HG02623 (cell line): ENCODE results near the gene NATD1.

ENCODE experiments used
- ATAC-seq: cut with Tn5 transposase; IDR thresholded peaks from one replicate; pipeline ENCODE4 v1.9.1; 2021; ENCODE audit warnings: moderate library complexity; ENCODE audit not compliant: unreplicated experiment

The NATD1 gene

GRCh38 chr17:21275579-21276263, 22.5 kb upstream of the NATD1 start:
- ATAC-seq: peak; percentile 95

GRCh38 chr17:21275047-21275578, 21.9 kb upstream of the NATD1 start:
- ATAC-seq: no peak

- no peak for ATAC-seq
These were observed 19.9 kb upstream of the NATD1 start for GRCh38 chr17:21272881-21273792.

- ATAC-seq: no peak
These were observed 19.0 kb upstream of the NATD1 start for GRCh38 chr17:21272250-21272649.

DNA sequence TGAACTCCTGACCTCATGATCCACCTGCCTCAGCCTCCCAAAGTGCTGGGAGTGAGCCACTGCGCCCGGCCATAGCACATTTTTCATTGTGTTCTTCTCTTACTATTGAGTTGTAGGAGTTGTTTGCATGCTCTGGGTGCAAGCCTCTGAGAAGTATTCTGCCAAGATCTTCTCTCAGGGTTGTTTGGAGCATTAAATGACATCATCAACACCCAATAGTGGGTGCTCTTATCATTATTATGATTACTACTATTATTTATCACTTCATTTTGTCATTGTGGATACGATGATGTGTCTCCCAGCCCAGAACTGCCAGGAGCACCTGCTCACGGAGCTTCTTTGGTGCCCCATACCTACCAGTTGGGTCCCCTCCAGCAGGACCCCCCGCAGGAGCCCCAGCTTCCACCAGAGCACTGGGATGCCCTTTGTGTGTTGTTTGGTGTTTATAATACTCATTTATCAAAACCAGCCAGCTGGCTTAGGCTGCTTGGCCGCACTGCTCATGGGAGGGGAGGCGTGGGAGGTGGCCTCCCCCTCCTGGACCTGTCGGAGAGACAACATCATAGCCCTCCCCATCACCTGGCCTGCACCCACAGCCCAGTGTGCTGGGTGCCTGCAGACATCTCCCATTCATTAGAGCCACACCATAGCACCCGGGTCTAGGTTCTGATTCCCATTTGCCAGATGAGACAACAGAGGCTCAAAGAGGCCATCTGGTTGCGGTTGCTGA, 18.4 kb upstream of the NATD1 start:
- no peak for ATAC-seq

GRCh38 chr17:21269394-21269793, 16.2 kb upstream of the NATD1 start:
- ATAC-seq: no peak

- no peak for ATAC-seq
These were observed 15.5 kb upstream of the NATD1 start for GRCh38 chr17:21268596-21269188.

- ATAC-seq: no peak
These were observed 10.2 kb upstream of the NATD1 start for GRCh38 chr17:21263376-21263775.

DNA sequence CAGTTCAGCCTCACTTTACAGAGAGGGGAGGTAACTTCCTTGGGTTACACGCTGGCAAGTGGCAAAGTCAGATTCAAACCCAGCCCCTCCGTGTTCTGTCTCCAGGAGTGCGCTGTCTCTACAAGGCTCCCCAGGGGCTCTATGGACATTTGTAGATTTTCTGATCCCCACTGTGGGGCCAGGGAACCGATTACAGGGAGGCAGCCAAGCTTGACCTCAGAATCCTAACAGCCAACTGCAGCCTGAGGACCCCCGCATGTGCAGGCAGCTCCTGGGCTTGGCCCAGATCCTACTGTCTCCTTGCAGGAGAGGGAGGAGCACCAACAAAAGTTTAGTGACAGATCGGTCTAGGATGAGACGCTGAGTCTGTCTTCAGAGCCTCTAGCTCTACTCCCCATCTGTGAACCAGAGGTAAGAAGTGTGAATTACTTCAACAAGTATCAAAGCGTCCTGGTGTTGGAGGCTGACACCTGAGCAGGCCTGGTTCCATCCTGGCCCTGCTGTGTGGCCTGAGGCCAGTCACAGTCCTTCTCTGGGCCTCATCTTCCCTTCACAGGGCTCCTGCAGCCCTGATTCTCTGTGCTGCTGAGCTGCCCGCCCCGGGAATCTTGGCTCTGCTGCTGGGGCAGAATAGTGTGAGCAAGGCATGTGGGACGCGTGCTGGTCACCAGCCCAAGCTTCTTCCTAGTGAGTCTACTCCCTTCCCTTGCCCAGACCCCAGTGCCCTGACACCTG, 9.2 kb upstream of the NATD1 start:
- ATAC-seq: no peak

- ATAC-seq: no peak
These were observed 5.4 kb upstream of the NATD1 start for GRCh38 chr17:21258593-21258992.

- ATAC-seq: no peak
These were observed 634 bp upstream of the NATD1 start for GRCh38 chr17:21253646-21254441.

DNA sequence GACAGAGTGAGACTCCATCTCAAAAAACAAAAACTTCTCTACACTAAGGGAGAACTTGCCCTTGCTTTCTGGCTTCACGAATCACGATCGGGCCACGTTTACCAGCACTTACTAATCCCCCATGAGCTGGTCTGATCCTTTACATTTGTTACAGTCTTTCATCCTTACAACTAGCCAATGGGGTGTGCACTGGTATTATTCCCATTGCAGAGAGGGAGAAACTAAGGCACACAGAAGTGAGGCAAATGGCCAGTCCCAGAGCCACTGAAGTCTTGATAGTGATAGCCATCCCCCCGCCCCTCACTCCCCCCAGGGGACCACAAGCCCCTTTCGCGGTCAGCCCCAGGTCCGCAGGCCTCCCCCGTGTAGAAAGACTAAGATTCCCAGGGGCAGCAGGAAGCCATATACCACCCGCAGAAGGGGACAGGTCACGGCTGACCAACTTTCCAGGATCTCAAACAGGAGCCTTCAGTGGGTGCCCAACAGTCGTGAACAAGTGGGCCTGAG, 868 bp downstream of the NATD1 start:
- ATAC-seq: no peak

DNA sequence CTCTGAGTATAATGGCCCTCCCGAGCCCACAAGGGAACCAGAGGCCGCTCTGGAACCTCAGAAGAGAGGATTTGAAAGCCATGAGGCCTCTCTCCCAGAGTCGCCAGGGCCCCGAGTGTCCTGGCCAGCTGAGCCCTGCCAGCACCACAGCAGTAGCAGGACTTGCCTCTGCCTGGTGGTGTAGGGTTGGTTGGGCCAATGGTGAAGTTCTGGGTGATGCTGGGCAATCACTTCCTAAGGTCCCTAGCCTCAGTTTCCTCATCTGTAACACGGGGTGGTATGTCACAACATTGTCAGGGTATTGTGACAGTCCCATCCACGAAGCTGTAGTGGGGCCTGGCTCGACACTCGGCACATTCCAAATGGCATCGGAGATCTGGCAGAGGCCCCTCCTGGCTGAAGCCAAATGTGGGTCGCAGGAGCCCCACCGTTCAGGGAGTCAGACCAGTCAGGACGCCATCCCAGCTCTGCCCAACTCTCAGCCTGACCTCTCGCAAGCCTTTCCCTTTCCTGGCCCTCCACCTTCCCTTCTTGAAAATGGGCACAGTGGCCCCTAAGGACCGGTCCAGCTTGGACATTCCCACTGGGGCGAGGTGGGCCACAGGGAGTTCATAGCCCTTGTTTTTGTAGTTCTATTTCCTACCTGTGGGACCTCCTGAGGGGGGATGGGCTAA, 1.7 kb downstream of the NATD1 start:
- no peak for ATAC-seq

DNA sequence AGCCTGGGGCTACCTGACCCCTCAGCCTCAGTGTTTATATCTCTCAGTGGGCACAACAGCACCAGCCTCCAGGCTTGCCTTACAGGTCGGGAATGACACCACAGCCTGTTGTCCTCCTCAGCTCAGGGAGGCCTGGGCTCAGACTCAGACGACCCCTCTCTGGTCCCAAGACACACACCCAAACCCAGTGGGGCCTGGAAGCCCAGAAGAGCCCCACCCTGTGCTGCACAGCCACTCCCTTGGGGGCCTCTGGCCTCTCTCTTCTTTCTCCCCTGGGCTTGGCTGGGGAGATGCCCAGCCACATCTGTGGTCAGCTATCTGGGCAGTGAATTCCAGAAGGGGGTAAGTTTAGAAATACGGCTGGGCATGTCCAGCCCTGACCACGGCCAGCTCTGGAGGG, 2.4 kb downstream of the NATD1 start:
- no peak for ATAC-seq

- ATAC-seq: no peak
These were observed 3.1 kb downstream of the NATD1 start for GRCh38 chr17:21249920-21250703.

DNA sequence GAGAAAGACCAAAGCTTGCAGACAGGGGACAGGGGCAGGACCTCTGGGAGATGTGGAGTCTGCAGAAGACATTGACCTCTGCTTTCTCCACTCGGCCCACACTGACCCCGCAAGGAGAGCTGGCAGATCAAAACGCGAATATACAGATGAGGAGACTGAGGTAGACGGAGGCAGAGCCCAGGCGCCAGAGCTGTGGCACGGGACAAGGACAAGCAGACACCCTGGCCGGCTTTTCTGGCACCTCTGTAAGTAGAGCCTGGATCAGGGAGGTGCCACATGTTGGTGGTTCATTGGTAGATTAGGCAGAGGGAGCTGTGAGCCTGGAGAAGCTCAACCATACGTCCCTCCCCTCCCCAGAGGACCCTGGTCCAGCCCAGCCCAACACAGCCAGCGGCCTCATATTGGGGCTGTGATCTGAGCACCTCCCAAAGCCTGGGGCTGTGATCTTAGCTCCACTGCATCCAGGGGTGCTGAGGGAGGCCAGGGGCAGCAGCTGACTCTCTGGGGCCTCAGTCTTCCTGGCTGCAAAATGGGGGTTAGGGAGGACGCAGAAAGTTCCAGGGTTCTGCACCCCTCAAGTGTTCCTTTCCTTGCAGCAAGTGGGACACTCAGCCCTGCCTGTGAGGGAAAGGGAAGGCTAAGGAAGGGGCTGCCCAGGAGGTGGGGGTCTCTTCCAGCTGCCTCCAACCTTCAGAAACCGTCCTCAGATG, 4.0 kb downstream of the NATD1 start:
- ATAC-seq: no peak

- ATAC-seq: no peak
These were observed 4.7 kb downstream of the NATD1 start for GRCh38 chr17:21248500-21248899.
